Neuronal stem cell (in vitro differentiated cells): Measurements from ENCODE around the gene PODN.

Experiments
- DNase-seq: peaks from one replicate; pipeline ENCODE4 v3.0.0-alpha.2; 2013; ENCODE audit warnings: low spot score
- H2AFZ ChIP-seq: one replicate; pipeline ENCODE4 v1.6.1; 2013; ENCODE audit warnings: mild to moderate bottlenecking, low read length, inconsistent platforms
- H2AK5ac ChIP-seq: 2 replicates; pipeline ENCODE4 v1.6.1; 2013; ENCODE audit warnings: low read depth, mild to moderate bottlenecking, inconsistent platforms, low read length, moderate library complexity, mixed read lengths
- H2BK120ac ChIP-seq: 2 replicates; pipeline ENCODE4 v1.6.1; 2013; ENCODE audit warnings: low read depth, mild to moderate bottlenecking, inconsistent platforms, low read length, moderate library complexity, mixed read lengths
- H2BK12ac ChIP-seq: one replicate; pipeline ENCODE4 v1.6.1; 2013; ENCODE audit warnings: low read length, inconsistent platforms
- H2BK15ac ChIP-seq: 2 replicates; pipeline ENCODE4 v1.6.1; 2013; ENCODE audit warnings: mild to moderate bottlenecking, low read length, inconsistent platforms, mixed read lengths
- H2BK5ac ChIP-seq: one replicate; pipeline ENCODE4 v1.6.1; 2013; ENCODE audit warnings: inconsistent platforms, mild to moderate bottlenecking, low read length, moderate library complexity
- H3K14ac ChIP-seq: one replicate; pipeline ENCODE4 v1.6.1; 2013; ENCODE audit warnings: low read length, inconsistent platforms
- H3K18ac ChIP-seq: 2 replicates; pipeline ENCODE4 v1.6.1; 2013; ENCODE audit warnings: low read length, inconsistent platforms
- H3K23ac ChIP-seq: 2 replicates; pipeline ENCODE4 v1.6.1; 2013; ENCODE audit warnings: low read depth, mild to moderate bottlenecking, mixed read lengths, low read length, inconsistent platforms; ENCODE audit not compliant: poor library complexity
- H3K27ac ChIP-seq: replicated peaks from 3 replicates; pipeline ENCODE4 v1.5.1; 2013; ENCODE audit warnings: low read length, inconsistent platforms
- H3K27me3 ChIP-seq, 3 experiments: 2 replicates each; pipeline ENCODE4 v1.6.1; 2013; ENCODE audit warnings: low read length in 3 of 3, mild to moderate bottlenecking in 2 of 3, inconsistent platforms in 1 of 3, low read depth in 1 of 3, mixed read lengths in 1 of 3, moderate library complexity in 1 of 3; ENCODE audit not compliant: control insufficient read depth in 3 of 3, insufficient read depth in 3 of 3
- H3K36me3 ChIP-seq, 2 donors: replicated peaks in 1 of 2; 2 replicates each; pipeline ENCODE4 v1.6.1; 2013; ENCODE audit warnings: low read length in 2 of 2; ENCODE audit not compliant: control insufficient read depth in 2 of 2, insufficient read depth in 2 of 2
- H3K4ac ChIP-seq: 2 replicates; pipeline ENCODE4 v1.6.1; 2013; ENCODE audit warnings: inconsistent platforms, mild to moderate bottlenecking, low read length, moderate library complexity
- H3K4me1 ChIP-seq, 2 donors: 1 replicate in 1 of 2; 2 replicates in 1 of 2; pipeline ENCODE4 v1.6.1; 2013; ENCODE audit warnings: low read length in 2 of 2, low read depth in 1 of 2; ENCODE audit not compliant: control insufficient read depth in 2 of 2, insufficient read depth in 1 of 2
- H3K4me2 ChIP-seq: one replicate; pipeline ENCODE4 v1.6.1; 2013; ENCODE audit warnings: mild to moderate bottlenecking, low read length, inconsistent platforms; ENCODE audit not compliant: insufficient read depth, poor library complexity, severe bottlenecking
- H3K4me3 ChIP-seq, 2 donors: 2 replicates each; pipeline ENCODE4 v1.5.1; 2013; ENCODE audit warnings: low read length in 2 of 2, mild to moderate bottlenecking in 2 of 2, inconsistent platforms in 1 of 2, moderate library complexity in 1 of 2
- H3K79me1 ChIP-seq: one replicate; pipeline ENCODE4 v1.6.1; 2013; ENCODE audit warnings: low read depth, mild to moderate bottlenecking, inconsistent platforms, low read length, moderate library complexity
- H3K9ac ChIP-seq: one replicate; pipeline ENCODE4 v1.6.1; 2013; ENCODE audit warnings: mild to moderate bottlenecking, low read depth, low read length, inconsistent platforms; ENCODE audit not compliant: poor library complexity
- H3K9me3 ChIP-seq, 2 donors: replicated peaks in 1 of 2; 2 replicates each; pipeline versions ENCODE3 to v1.6.1; 2013; ENCODE audit warnings: low read length in 2 of 2, mild to moderate bottlenecking in 2 of 2, inconsistent platforms in 1 of 2, low read depth in 1 of 2, mixed read lengths in 1 of 2, moderate library complexity in 1 of 2; ENCODE audit not compliant: control insufficient read depth in 2 of 2, insufficient read depth in 1 of 2
- H4K8ac ChIP-seq: one replicate; pipeline ENCODE4 v1.6.1; 2013; ENCODE audit warnings: low read depth, mild to moderate bottlenecking, inconsistent platforms, low read length, moderate library complexity
- H4K91ac ChIP-seq: one replicate; pipeline ENCODE4 v1.6.1; 2013; ENCODE audit warnings: low read length, low read depth, mild to moderate bottlenecking, inconsistent platforms; ENCODE audit not compliant: poor library complexity
- WGBS, 2 donors: extraction: QIAGEN DNeasy Blood & Tissue Kit; methylation state at CpG; one replicate each; pipeline ENCODE4 v1.1.7; 2013; ENCODE audit warnings: missing lambda C conversion rate in 2 of 2, mixed read lengths in 1 of 2; ENCODE audit not compliant: insufficient read length in 2 of 2, insufficient replicate concordance in 1 of 2; ENCODE audit errors: extremely low coverage in 2 of 2; 5-methylcytosine and 5-hydroxymethylcytosine counted together

Gene PODN

DNA sequence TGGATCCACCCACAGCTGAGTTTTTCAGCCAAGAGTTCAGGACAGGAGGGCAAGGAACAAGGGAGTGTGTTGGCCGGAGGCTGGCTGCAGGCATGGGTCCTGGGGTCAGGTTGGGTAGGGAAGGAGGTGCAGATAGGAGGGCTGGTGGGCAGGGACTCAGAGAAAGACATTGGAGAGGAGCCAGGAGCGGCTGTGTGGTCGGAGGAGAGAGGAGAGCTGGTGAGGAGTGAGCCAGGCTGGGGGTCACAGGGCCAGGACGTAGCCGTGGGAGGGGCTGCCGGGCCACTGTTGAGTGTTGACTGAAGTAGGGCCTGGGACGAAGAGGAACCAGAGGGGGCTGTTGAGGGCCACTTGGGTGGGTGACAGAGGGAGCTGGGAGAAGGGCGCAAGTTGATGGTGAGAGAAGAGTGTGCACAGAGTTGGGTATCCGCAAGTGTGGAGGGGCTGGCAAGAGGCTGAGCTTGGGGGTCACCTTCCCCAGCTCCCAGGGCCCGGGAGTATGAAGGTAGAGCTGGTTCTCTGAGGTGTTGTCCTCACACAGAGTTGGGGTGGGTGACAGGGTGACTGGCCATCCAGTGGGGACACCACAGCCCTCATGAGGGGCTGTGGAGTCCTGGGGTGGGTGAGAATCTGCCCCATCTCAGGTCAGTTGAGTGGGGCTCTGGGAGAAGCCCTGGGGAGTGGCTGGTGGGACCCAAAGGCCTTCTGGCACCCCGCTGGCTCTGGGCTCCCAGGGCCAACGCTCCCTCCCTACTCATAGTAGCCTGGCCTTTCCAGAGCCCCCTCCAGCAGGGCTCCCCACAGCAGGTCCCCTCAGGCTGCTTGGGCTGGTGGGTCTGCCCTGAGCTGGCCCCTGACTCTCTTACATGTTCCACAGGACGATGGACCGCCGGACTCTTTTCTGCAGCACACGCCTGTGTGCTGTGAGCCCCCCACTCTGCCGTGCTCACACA lies 21.9 kb downstream of the PODN start:
- no peak overlapping the region for H3K4ac ChIP-seq
- H3K27me3 ChIP-seq = peaks cover 0 to 51% (median 0%) of the 10 kb centered on the region in 3 experiments
- H2BK120ac ChIP-seq = peak overlapping the region; percentile 24
- peak overlapping the region; percentile 1 for H3K9ac ChIP-seq
- H4K8ac ChIP-seq = no peak overlapping the region
- H3K27ac ChIP-seq = no peak overlapping the region
- peak overlapping the region; percentile 37 for H3K23ac ChIP-seq
- no peaks in the 10 kb centered on the region for H3K79me1 ChIP-seq
- H3K9me3 ChIP-seq = peaks cover 0 to 2% of the 10 kb centered on the region in 2 donors
- no peak for DNase-seq
- peaks cover 0 to 16% of the 10 kb centered on the region in 2 donors for H3K4me1 ChIP-seq
- H2AK5ac ChIP-seq = peak overlapping the region; percentile 60
- H3K4me2 ChIP-seq = no peak overlapping the region
- peak overlapping the region; percentile 61 for H2BK15ac ChIP-seq
- no peak overlapping the region for H4K91ac ChIP-seq
- no peak overlapping the region for H3K4me3 ChIP-seq
- H2BK12ac ChIP-seq = no peak overlapping the region
- H2BK5ac ChIP-seq = no peak overlapping the region
- H3K18ac ChIP-seq = peak overlapping the region; percentile 53
- peak overlapping the region; percentile 59 for H3K14ac ChIP-seq
- H2AFZ ChIP-seq = no peak overlapping the region
- WGBS, 2 donors = no CpG with 5 or more reads among the region's 17 CpGs
- no peaks in the 10 kb centered on the region for H3K36me3 ChIP-seq

DNA sequence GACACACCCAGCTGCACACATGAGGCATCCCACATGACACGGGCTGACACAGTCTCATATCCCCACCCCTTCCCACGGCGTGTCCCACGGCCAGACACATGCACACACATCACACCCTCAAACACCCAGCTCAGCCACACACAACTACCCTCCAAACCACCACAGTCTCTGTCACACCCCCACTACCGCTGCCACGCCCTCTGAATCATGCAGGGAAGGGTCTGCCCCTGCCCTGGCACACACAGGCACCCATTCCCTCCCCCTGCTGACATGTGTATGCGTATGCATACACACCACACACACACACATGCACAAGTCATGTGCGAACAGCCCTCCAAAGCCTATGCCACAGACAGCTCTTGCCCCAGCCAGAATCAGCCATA lies 22.6 kb downstream of the PODN start:
- H4K8ac ChIP-seq = no peak overlapping the region
- no peaks in the 10 kb centered on the region for H3K79me1 ChIP-seq
- no peak overlapping the region for H3K27ac ChIP-seq
- H3K4me2 ChIP-seq = no peak overlapping the region
- H3K23ac ChIP-seq = peak overlapping the region; percentile 37
- H3K9me3 ChIP-seq = peaks cover 0 to 2% of the 10 kb centered on the region in 2 donors
- H2BK15ac ChIP-seq = peak overlapping the region; percentile 61
- H3K4ac ChIP-seq = no peak overlapping the region
- H3K36me3 ChIP-seq = no peaks in the 10 kb centered on the region
- H2AK5ac ChIP-seq = peak overlapping the region; percentile 61
- no CpG with 5 or more reads among the region's 8 CpGs for WGBS, 2 donors
- peak overlapping the region in 1 of 2 donors; percentile 48 for H3K4me3 ChIP-seq
- H3K18ac ChIP-seq = peak overlapping the region; percentile 2
- no peak overlapping the region for H3K14ac ChIP-seq
- no peak overlapping the region for H2BK120ac ChIP-seq
- DNase-seq = no peak
- H2BK5ac ChIP-seq = no peak overlapping the region
- peaks cover 0 to 49% (median 0%) of the 10 kb centered on the region in 3 experiments for H3K27me3 ChIP-seq
- peaks cover 0 to 18% of the 10 kb centered on the region in 2 donors for H3K4me1 ChIP-seq
- H3K9ac ChIP-seq = peak overlapping the region; percentile 66
- no peak overlapping the region for H4K91ac ChIP-seq
- no peak overlapping the region for H2AFZ ChIP-seq
- H2BK12ac ChIP-seq = no peak overlapping the region

DNA sequence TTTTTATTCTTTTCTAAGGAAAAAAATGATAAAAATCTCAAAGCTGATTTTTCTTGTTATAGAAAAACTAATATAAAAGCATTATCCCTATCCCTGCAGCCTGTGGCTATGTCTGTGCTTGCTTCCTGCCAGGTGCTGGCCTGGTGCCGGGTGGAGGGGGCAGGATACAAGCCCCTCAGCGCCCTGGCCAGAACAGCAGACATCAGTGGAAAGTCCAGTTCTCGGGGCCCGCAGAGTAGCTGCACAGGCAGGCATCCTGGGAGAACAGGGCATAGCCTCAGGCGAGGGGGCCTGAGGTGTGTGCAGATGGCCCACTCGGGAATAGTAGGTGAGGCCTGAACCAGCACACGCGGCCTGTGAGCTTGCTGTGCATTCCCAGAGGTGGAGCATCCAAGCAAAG lies 23.4 kb downstream of the PODN start:
- Histone ChIP-seq H4K91ac (no peak overlapping the region), H3K27me3 (peaks cover 0 to 46% (median 0%) of the 10 kb centered on the region in 3 experiments), H2BK15ac (no peak overlapping the region), H2BK120ac (no peak overlapping the region), H2BK5ac (no peak overlapping the region), H2AK5ac (peak overlapping the region; percentile 44), H4K8ac (no peak overlapping the region), H3K4me3 (no peak overlapping the region), H3K9me3 (peaks cover 0 to 2% of the 10 kb centered on the region in 2 donors), H3K36me3 (no peaks in the 10 kb centered on the region), H3K23ac (no peak overlapping the region), H3K79me1 (no peaks in the 10 kb centered on the region), H2AFZ (no peak overlapping the region), H3K27ac (no peak overlapping the region), H3K14ac (peak overlapping the region; percentile 2), H3K4me2 (no peak overlapping the region), H3K18ac (no peak overlapping the region), H3K4ac (no peak overlapping the region), H3K9ac (peak overlapping the region; percentile 9), H2BK12ac (no peak overlapping the region), H3K4me1 (peaks cover 0 to 18% of the 10 kb centered on the region in 2 donors)
- no CpG with 5 or more reads among the region's 8 CpGs for WGBS, 2 donors
- no peak for DNase-seq

DNA sequence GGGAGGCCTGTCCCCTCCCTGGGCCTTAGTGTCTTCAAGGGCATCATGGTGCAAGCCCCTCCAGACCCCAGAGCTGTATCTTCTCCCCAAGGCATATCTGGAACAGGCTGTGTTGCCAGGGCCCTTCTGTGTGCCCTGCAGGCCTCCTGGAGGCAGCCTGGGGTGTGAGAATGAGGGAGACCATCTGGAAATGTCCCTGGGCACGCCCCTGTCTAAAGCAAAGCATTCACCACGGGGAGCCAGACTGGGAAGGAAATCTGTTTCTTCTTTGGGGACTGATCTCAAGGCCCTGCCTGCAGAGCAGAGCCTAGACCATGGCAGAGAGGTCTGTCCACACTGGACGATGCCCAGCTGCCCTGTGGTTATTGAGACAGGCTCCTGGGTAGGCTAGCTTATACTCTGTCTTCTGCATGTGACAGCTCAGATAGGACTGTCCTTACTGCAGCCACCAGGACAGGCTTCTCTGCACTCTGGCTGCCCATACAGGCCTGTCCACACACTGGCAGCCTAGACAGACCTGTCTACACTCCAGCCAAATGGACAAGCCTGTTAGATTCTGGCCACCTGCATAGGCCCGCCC lies 24.6 kb downstream of the PODN start:
- Histone ChIP-seq H4K91ac (no peak overlapping the region), H2BK12ac (peak overlapping the region; percentile 68), H3K4me3 (no peak overlapping the region), H3K36me3 (no peaks in the 10 kb centered on the region), H3K4me1 (peaks cover 0 to 18% of the 10 kb centered on the region in 2 donors), H3K4me2 (no peak overlapping the region), H2BK15ac (peak overlapping the region; percentile 67), H3K18ac (peak overlapping the region; percentile 55), H2BK120ac (peak overlapping the region; percentile 26), H3K14ac (no peak overlapping the region), H2AK5ac (peak overlapping the region; percentile 11), H3K23ac (peak overlapping the region; percentile 1), H3K27ac (no peak overlapping the region), H2BK5ac (no peak overlapping the region), H3K9me3 (peaks cover 0 to 2% of the 10 kb centered on the region in 2 donors), H2AFZ (no peak overlapping the region), H3K79me1 (no peaks in the 10 kb centered on the region), H3K27me3 (peaks cover 0 to 46% (median 0%) of the 10 kb centered on the region in 3 experiments), H3K9ac (peak overlapping the region; percentile 26), H4K8ac (no peak overlapping the region), H3K4ac (no peak overlapping the region)
- WGBS, 2 donors = no CpG with 5 or more reads among the region's 4 CpGs
- DNase-seq = no peak
